Activated CD8-positive, alpha-beta memory T cell treated with anti-CD3 and anti-CD28 coated beads, Interleukin-2, amount 50 U/mL, for 24 hours (primary cell): ENCODE results near the gene NPVF.

Experiments
- DNase-seq: peaks from one replicate; pipeline ENCODE4 v3.0.0-alpha.2; 2020; ENCODE audit errors: extremely low read depth

Gene NPVF

DNA sequence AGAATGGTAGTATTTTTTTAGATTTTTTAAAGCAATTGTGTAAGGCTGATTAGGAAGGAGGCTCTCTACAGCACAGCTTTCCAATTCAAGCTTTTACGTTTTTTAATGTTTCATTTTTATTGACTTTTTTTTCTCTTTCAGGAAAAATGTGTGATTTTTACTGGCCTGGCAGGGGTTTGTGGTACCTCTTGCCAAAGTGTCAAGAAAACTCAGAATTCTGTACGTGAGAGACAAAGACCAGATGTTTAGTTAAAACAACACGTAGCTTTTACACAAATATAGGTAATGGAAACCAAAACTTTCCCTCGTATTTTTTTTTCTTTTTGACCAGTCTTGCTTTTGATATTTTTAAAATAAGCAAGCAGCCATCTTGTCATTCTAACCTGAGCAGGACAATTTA is 6.0 kb upstream of the NPVF start:
- DNase-seq = no peak

DNA sequence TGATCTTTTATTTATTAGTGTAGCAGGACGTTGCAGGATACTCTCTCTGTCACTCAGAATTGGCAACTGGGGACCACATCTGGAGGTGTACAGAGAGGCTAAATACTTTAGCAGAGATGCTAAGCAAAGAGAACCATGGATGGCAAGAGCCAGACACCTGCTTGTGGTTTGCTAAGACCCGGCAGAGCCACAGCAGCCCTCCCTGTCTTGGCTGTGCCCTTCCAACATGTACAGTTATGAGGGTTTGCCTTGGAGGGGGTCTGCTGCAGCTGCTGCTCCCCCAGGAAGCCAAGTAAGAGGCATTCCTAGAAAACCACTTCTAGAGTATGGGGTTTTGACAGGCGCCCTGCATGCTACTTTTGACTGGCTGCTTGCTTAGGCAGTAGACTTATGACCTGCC is 5.1 kb downstream of the NPVF start:
- no peak for DNase-seq

DNA sequence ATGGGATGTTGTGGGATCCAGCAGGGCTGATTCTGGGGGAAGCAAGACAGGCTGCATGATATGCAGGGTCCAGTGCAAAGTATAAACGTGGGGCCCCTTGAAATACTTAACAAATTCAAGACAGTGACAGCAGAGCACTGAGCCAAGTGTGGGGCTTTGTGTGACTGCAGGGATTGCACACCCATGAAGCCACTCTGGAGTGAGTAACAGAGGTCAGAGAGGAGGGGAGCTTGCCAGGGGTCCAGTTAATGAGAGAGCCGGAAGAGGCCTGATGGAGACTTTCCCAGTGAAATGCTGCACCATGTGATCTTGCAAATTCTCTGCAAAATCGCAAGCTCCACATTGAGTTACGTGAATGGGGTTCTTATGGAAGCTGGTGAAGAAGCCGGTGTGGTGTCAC is 5.6 kb downstream of the NPVF start:
- DNase-seq = no peak

DNA sequence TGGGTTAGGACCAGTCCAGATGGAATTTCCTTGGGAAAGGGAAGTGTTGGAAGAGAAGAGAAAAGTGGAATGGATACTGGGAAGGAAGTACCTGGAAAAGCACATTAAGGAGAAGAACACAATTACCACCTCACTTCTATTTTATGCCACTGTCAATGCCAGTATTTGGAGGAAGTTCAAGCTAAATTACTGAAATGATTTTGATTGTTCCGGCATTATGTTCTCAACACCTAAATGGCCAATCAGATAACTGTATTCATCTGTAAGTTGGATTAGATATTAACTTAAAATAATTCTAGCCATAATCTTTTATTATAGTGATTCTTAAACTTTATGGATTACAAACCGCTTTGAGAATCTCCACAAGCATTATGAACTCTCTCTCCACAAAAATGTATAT is 7.3 kb downstream of the NPVF start:
- no peak for DNase-seq

DNA sequence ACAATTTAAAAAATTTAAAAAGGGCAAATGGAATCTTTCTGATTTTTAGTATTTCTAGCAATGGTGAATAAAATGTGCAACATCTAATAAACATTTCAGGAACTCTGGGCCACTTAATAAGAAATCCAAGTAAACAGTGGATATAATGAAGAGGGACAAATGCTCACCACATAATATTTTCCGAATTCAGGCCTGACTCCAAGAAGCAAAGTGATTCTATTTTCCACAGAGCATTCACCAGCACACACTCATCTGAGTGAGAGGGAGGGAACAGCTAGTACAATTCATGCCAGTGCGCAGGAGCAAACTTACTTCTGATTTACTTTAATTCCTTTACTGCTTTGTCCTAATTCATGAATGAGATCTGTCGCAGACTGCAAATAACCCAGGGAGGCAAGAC is 10.1 kb downstream of the NPVF start:
- DNase-seq = no peak

DNA sequence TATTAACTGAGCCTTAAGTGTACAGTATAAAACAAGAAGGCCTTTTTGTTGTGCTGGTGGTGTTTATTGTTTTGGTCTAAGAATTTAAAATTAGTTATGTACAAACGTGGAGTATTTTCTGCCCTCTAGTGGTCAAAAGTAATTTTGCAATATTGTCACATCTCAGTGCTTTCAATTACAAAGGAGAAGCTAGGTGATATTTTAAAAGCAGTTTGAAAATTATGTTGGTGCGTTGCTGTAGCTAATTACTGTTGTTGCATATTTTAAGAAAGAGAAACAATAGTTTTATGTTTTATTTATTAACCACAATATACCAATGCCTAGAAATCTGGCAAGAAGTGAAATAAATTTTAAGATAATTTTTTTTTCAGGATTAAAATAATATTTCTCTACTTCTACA is 11.4 kb downstream of the NPVF start:
- DNase-seq = no peak

DNA sequence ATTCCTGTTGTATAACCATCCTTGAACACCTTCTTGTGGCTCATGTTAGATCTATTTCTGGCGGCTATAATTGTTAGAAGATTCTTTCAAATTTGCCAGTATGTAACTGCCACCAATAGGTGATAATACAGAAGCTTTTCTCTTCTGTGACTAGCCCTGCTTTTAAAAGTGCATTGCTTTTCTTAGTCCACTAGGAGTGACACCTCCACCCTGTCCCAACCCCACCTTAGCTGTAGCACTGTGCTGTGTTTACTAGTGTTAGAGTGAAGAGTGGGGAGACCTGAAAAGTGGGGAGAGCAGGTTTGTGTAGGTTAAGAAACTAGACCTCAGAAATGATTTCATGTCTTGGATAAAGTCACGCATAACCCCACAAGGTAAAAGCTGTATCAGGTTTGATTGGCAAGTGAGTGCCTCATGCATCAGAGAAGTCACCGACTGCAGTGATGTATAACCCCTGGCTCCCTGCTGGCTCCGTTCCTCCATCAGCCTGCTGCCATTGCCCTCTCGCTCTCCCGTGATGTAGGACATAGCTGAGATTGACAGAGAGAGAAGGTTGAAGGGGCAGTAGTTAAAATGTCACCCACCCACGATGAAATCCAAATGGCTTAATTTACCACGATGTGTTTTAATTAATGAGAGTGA is 12.5 kb downstream of the NPVF start:
- no peak for DNase-seq

DNA sequence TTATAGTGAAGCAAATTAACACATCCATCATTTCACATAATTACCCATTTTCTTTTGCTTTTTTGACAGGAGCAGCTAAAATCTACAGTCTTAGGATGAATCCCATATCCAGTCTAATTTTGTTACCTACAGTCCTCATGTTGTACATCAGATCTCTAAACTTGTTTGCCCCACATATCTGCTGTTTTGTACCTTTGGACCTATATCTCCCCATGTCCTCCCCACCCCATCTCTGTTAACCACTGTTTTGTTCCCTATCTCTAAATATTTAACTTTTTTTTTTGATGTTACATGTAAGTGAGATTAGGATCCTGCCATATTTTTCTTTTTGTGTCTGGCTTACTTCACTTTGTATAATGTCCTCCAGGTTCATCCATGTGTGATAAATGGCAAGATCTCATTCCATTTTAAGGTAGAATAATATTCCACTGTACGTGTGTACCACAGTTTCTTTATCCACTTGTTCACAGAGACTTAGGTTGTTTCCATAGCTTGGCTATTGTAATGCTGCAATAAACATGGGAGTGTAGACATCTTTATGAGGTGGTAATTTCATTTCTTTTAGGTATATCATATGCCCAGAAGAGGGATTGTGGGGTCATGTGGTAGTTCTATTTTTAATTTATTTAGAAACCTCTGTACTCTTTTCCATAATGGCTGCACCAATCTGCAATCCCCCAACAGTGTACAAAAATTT is 19.6 kb downstream of the NPVF start:
- no peak for DNase-seq

DNA sequence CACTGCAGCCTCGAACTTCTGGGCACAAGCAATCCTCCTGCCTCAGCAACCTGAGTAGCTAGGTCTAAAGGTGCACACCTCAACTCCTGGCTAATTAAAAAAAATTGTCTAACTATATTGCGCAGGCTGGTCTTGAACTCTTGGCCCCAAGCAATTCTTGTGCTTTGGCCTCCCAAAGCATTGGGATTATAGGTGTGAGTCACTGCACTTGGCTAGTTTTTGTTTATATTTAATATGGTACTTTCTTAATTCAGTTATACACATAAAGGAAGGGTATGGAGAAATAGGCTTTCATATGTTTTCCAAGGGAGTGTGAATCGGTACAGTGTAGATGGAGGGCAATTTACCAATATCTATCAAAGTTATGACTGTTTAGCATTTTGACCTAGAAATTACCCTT is 20.4 kb downstream of the NPVF start:
- DNase-seq = no peak

DNA sequence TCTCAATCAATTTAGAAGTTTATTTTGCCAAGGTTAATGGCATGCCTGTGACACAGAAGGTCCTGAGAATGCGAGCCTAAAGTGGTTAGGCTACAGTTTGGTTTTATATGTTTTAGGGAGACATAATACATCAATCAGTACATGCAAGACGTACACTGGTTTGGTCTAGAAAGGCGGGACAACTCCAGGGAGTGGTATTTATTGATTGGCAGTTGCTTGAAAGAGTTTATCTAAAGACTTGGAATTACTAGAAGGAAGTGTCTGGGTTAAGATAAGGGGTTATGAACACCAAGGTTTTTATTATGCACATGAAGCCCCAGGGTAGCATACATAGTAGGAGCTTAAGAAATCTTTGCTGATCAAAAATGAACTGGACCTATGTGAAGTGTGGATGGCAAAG is 21.5 kb downstream of the NPVF start:
- DNase-seq = no peak

DNA sequence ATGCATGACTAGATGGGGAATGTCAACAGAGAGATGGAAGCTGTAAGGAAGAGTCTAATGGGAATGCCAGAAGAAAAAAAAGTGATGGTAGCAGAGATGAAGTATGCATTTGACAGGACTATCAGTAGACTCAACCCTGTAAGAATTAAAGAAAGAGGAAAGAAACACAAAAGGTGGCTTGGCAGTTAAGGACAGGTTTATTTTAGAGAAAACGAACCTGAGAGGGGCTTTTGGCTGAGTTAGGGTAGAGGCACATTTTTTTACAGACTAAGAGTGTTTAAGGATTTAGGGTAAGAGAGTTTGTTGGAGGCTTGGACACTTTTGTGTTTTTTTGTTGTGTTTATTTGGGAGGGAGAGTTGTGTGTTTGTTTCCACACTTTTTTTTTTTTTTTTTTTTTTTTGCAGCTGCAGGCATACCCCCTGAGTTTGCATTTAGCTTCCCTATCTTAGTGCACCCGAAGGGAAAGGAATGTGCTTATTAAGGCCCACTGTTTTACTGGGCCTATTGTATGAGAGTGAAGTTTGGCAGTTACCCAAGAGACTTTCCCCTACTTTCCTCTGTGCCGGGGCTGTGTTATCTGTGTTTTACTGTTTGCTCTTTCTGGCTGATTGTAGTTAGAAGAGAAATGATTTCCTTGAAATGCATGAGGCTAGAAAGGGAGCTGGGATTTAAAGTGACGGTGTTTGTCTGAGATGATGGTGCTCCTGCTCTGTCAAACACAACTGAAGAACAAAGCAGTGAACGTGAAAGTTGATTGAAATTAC is 32.0 kb downstream of the NPVF start:
- DNase-seq = no peak

DNA sequence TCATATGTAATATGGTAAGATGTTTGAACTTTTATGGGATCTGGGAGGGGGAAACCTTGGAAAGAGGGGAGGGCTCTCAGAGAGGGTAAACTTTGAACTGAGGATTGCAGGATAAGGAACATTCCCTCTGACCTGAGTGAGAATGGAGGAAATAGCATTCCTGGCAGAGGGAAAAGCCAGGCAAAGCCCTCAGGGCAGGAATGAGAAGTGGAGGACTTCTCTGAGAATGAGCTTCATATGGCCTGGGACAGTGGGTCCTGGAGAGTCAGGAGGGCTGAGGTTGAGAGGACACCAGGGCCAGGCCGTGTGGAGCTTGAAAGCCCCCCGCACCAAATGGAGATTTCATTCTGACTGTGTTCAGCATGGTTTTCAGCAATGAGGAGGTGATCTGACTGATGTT is 34.2 kb downstream of the NPVF start:
- DNase-seq = no peak

DNA sequence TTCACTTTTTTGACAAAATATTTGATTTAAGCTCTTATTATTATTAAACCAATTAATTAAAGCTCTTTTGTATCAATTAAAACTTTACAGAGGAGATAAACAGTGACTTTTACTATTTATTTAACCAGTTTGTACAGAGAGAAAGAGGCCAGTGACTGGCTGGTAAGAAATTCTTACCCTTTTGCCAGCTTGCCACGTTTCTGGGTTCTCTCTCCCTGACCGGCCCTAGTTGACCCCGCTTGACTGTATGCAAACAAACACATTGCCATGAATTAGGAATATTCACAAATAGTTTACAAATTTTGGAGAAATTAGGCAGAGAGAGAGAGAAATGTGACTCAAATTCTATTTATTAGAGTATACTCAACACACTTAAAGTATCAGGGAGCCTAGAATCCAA is 36.2 kb downstream of the NPVF start:
- DNase-seq = no peak

DNA sequence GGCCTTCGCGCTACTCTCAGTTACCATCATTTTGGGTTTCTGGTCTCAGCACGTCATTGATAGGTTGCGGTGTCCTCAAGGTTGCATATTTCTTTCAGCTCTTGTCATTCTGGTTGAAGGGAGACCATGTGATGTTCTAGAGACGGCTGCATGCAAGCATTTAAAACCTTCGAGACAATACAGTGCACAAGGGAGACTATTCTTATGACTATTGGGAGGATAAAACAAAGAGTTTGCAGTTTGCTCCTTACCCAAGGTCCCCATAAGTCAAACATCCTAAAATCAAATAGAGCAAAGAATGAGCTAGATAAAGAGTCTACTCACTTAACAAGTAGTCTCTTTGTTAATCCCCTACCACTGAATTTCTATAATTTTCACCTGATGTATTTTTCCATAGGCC is 39.1 kb downstream of the NPVF start:
- no peak for DNase-seq

DNA sequence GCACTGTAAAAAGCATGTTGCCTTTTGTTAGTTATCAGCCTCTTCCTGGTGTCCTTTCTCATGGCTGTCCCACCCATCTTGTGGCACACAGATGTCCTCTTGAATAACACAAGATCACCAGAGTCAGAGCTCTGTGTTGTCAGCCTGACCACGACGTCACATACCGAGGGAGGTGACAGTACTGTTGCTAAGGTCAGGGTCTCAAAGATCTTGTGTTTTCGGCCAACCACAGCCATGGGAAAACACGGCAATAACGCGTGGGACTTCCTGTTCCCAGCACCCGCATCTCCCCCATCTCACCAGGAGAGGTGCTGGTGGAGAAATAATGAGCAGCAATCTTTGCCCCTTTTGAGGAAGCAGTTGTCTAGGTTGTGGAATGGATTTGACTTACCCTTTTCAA is 40.4 kb downstream of the NPVF start:
- DNase-seq = no peak

DNA sequence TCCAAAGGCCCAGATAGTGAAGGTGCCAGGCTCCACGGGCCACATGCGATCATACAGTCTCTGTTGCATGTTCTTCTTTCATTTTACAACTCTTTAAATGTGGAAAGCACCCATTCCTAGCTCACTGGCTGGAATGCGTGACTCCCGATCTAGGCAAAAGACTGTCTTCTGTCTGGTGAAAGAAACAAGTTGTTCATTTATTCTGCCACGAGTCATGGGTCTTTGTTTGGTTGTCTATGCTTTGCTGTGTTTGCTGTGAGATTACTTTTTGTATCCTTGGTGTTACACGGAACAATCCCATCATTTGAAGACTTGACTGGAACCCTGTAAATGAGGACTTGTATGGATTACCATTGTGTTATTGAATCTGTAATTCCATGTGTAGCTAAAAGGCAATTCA is 41.9 kb downstream of the NPVF start:
- DNase-seq = no peak

DNA sequence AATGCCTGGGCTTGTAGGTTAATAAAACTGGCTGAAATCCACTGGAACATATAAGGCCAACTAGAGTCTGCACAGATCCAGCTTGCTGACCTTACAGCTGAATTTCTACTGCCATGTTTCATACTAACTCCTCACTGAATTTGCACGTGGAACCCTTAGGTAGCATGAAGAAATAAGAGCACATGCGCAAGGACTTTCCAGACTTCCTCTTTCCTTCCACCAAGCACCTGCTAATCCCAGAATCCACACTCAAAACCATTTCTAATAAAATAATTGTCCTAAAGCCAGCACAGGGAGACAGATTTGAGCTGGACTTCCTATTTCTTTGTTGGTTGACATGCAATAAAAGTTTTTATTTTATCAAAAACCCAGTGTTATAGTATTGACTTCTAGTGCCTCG is 46.8 kb downstream of the NPVF start:
- DNase-seq = no peak

DNA sequence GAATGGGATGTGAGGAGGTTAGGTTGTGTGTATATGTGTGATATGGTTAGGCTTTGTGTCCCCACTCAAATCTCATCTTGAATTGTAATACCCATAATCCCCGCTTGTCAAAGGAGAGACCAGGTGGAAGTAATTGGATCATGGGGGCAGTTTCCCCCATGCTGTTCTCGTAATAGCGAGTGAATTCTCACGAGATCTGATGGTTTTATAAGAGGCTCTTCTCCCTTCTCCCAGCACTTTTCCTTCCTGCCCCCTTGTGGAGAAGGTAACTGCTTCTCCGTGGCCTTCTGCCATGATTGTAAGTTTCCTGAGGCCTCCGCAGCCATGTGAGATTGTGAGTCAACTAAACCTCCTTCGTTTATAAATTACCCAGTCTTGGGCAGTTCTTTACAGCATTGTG is 47.3 kb downstream of the NPVF start:
- DNase-seq = no peak

DNA sequence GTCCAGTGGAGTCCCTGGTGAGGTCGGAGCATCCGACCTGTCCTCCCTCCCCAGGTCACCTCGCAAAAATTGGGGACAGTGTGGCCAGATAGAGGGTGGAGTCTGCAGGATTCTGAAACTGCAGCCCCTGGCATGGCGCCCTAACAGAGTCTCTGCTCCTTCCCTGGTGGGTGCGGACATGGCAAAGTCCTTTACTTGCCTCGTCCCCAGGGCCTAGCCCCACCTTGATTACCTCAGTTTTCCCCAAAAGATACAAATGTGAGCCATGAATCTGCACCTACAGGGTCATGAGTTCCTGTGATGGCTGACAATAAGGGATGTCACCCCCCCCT is 47.7 kb downstream of the NPVF start:
- no peak for DNase-seq

DNA sequence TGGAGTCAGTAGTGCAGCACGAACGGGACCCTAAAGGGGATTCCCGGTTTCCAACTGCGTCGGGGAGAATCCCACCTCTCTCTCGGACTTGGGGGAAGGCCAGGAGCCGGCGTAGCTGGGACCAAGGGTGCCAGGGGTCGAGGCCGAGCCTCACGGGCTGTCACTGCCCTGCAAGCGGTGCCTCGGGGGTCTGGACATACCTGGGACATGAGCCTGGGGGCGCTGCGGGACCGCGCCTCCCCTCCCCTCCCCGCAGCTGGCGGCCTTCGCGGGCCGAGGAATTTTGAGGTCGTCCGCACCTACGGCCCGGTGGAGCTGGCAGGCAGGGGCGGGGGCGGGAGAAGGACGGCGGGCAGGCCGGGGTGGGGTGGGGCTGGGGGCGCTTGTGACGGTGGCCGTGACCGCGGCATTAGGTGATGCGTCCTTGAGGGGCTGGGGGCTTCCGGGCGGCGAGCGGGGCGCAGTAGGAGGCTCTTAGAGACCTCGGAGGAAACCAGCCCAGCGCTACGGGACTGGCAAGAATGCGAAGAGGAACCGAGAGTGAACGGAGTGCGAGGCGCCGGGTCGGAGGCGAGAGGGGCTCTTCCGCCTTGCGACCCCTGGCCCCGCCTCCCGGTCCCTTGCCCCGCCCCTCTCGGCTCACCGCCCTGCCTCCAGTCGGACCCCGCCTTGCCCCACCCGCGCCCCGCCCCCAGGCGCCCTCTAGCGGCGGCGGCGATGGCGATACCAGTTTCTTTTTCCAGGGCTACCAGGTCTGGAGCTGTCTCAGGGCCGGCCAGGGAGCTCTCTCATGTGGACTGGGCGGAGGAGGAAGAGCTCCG is 48.3 kb downstream of the NPVF start:
- peak; percentile 88 for DNase-seq

DNA sequence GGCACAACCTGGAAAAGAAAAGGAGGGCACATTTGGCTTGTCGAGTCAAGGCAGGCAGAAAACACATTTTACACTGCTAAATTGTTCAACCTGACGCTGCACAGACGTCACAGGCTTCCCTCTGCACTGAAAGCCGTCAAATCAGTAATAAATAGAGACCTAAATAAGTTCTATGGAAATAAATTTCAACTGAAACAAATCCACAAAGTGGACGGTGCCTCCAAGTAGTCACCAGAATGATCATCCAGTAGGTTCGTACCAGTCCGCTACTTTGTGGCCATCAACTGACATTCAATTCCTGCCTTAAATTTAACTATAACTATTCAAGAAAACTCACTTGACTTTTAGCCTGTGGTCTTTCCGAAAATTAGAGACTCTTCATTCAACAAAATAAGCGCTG is 49.0 kb downstream of the NPVF start:
- DNase-seq = no peak
